HEK293 (cell line): ENCODE data around the gene NCAN.

Experiments used
- CTCF ChIA-PET: fragments of 350-600 bp; formaldehyde crosslinking; extraction: SDS; loops from one replicate; lab custom pipeline; 2021; ENCODE audit warnings: antibody characterized with exemption; lab: Yijun Ruan, JAX
- POLR2A ChIA-PET: fragments of 300-600 bp; formaldehyde crosslinking; extraction: SDS; loops from one replicate; lab custom pipeline; 2020; ENCODE audit warnings: antibody characterized with exemption, inconsistent platforms; lab: Yijun Ruan, JAX
- H3K27ac ChIP-seq: fragments of 200-500 bp; sonication (Bioruptor generic); 2 replicates; pipeline ENCODE4 v1.5.1; 2014; ENCODE audit warnings: low read depth, low read length, control low read depth, inconsistent platforms; ENCODE audit errors: extremely low read depth
- H3K36me3 ChIP-seq, 2 experiments: fragments of 200-500 bp in 1 of 2; sonication (Bioruptor generic) in 1 of 2; 1 replicate in 1 of 2; 2 replicates in 1 of 2; pipeline ENCODE4 v1.5.1; 2014 to 2017; ENCODE audit warnings: inconsistent platforms in 2 of 2, low read length in 2 of 2; ENCODE audit not compliant: control insufficient read depth in 2 of 2, insufficient read depth in 1 of 2
- H3K4me1 ChIP-seq: fragments of 200-500 bp; sonication (Bioruptor generic); 2 replicates; pipeline ENCODE4 v1.5.1; 2014; ENCODE audit warnings: mild to moderate bottlenecking, low read length, inconsistent platforms; ENCODE audit not compliant: control insufficient read depth, insufficient read depth
- H3K4me3 ChIP-seq: 2 replicates; pipeline ENCODE4 v1.5.1; 2011; ENCODE audit warnings: low read depth, mild to moderate bottlenecking, control low read depth, low read length, moderate library complexity
- H3K9me3 ChIP-seq: fragments of 200-500 bp; sonication (Bioruptor generic); 2 replicates; pipeline ENCODE4 v1.5.1; 2014; ENCODE audit warnings: low read depth, low read length, inconsistent platforms; ENCODE audit not compliant: control insufficient read depth, insufficient read depth
- GFI1B ChIP-seq: fragments of 450-650 bp; formaldehyde crosslinking; IDR thresholded peaks from 2 replicates; pipeline ENCODE4 v1.5.1; 2016; ENCODE audit warnings: missing biosample characterization, missing genetic modification characterization
- PRDM1 ChIP-seq: fragments of 450-650 bp; formaldehyde crosslinking; IDR thresholded peaks from 2 replicates; pipeline ENCODE4; 2016; ENCODE audit warnings: missing biosample characterization, missing genetic modification characterization
- ZBTB20 ChIP-seq: fragments of 450-650 bp; formaldehyde crosslinking; IDR thresholded peaks from 2 replicates; pipeline ENCODE4 v1.5.1; 2016; ENCODE audit warnings: missing biosample characterization, missing genetic modification characterization
- ZFHX2 ChIP-seq: fragments of 450-650 bp; formaldehyde crosslinking; conservative IDR thresholded peaks from 2 replicates; pipeline ENCODE4 v1.5.1; 2016; ENCODE audit warnings: missing biosample characterization, missing genetic modification characterization
- ZFP41 ChIP-seq: fragments of 450-650 bp; formaldehyde crosslinking; IDR thresholded peaks from 2 replicates; pipeline ENCODE4 v1.5.1; 2016; ENCODE audit warnings: missing biosample characterization, missing genetic modification characterization, borderline replicate concordance
- ZNF112 ChIP-seq: fragments of 450-650 bp; formaldehyde crosslinking; IDR thresholded peaks from 2 replicates; pipeline ENCODE4 v1.5.0; 2017; ENCODE audit warnings: missing biosample characterization, missing genetic modification characterization
- ZNF274 ChIP-seq, 2 experiments: fragments of 200-500 bp in 1 of 2; fragments of 450-650 bp in 1 of 2; sonication (Bioruptor generic) in 1 of 2; formaldehyde crosslinking in 1 of 2; IDR thresholded peaks; 2 replicates each; pipeline versions ENCODE4 v1.5.1 to v1.6.1; 2014 to 2016; ENCODE audit warnings: borderline replicate concordance in 1 of 2, inconsistent platforms in 1 of 2, low read length in 1 of 2, missing biosample characterization in 1 of 2, missing genetic modification characterization in 1 of 2
- ZNF350 ChIP-seq: fragments of 450-650 bp; formaldehyde crosslinking; IDR thresholded peaks from 2 replicates; pipeline ENCODE4 v1.5.0; 2017; ENCODE audit warnings: missing biosample characterization, mild to moderate bottlenecking, missing genetic modification characterization
- ZNF391 ChIP-seq: fragments of 450-650 bp; formaldehyde crosslinking; IDR thresholded peaks from 2 replicates; pipeline ENCODE4 v1.5.1; 2016; ENCODE audit warnings: low read depth, missing biosample characterization, missing genetic modification characterization, borderline replicate concordance
- ZNF426 ChIP-seq: fragments of 450-650 bp; formaldehyde crosslinking; IDR thresholded peaks from 2 replicates; pipeline ENCODE4 v1.5.1; 2017; ENCODE audit warnings: missing biosample characterization, missing genetic modification characterization, mild to moderate bottlenecking, inconsistent platforms, moderate library complexity
- ZNF521 ChIP-seq: fragments of 450-650 bp; formaldehyde crosslinking; IDR thresholded peaks from 2 replicates; pipeline ENCODE4 v1.5.1; 2017; ENCODE audit warnings: missing biosample characterization, mild to moderate bottlenecking, missing genetic modification characterization
- ZNF530 ChIP-seq: fragments of 450-650 bp; formaldehyde crosslinking; IDR thresholded peaks from 2 replicates; pipeline ENCODE4 v1.5.1; 2016; ENCODE audit warnings: low read depth, missing biosample characterization, missing genetic modification characterization
- ZNF549 ChIP-seq: fragments of 450-650 bp; IDR thresholded peaks from 2 replicates; pipeline ENCODE4 v1.5.1; 2018; ENCODE audit warnings: missing biosample characterization, missing genetic modification characterization, mild to moderate bottlenecking, inconsistent platforms, moderate library complexity
- ZNF560 ChIP-seq: fragments of 450-650 bp; formaldehyde crosslinking; IDR thresholded peaks from 2 replicates; pipeline ENCODE4 v1.5.1; 2017; ENCODE audit warnings: missing biosample characterization, missing genetic modification characterization, borderline replicate concordance
- ZNF623 ChIP-seq: fragments of 450-650 bp; formaldehyde crosslinking; IDR thresholded peaks from 2 replicates; pipeline ENCODE4 v1.5.1; 2016; ENCODE audit warnings: missing biosample characterization, missing genetic modification characterization
- ZNF670 ChIP-seq: fragments of 450-650 bp; formaldehyde crosslinking; IDR thresholded peaks from 2 replicates; pipeline ENCODE4 v1.5.1; 2016; ENCODE audit warnings: missing biosample characterization, missing genetic modification characterization, low read depth
- ZNF792 ChIP-seq: fragments of 450-650 bp; formaldehyde crosslinking; IDR thresholded peaks from 2 replicates; pipeline ENCODE4 v1.5.1; 2016; ENCODE audit warnings: missing biosample characterization, missing genetic modification characterization
- TF ChIP-seq, protein P1 (sequence below): fragments of 450-650 bp; formaldehyde crosslinking; IDR thresholded peaks from 2 replicates; pipeline ENCODE4 v1.5.1; 2016; ENCODE audit warnings: missing biosample characterization, missing genetic modification characterization, borderline replicate concordance
- TF ChIP-seq, protein P2 (sequence below): fragments of 450-650 bp; formaldehyde crosslinking; IDR thresholded peaks from 2 replicates; pipeline ENCODE4 v1.5.1; 2016; ENCODE audit warnings: missing biosample characterization, missing genetic modification characterization
- TF ChIP-seq, protein P3 (sequence below): fragments of 450-650 bp; formaldehyde crosslinking; IDR thresholded peaks from 2 replicates; pipeline ENCODE4 v1.5.1; 2016; ENCODE audit warnings: missing biosample characterization, missing genetic modification characterization
- TF ChIP-seq, protein P4 (sequence below): fragments of 450-650 bp; formaldehyde crosslinking; IDR thresholded peaks from 2 replicates; pipeline ENCODE4 v1.5.0; 2017; ENCODE audit warnings: missing biosample characterization, missing genetic modification characterization, borderline replicate concordance
- TF ChIP-seq, protein P5 (sequence below): IDR thresholded peaks from 2 replicates; pipeline ENCODE4 v1.6.1; 2011; ENCODE audit warnings: mild to moderate bottlenecking, low read depth, low read length, borderline replicate concordance
- TF ChIP-seq, protein P6 (sequence below): fragments of 450-650 bp; formaldehyde crosslinking; IDR thresholded peaks from 2 replicates; pipeline ENCODE4; 2016; ENCODE audit warnings: missing biosample characterization, missing genetic modification characterization

Gene NCAN

DNA sequence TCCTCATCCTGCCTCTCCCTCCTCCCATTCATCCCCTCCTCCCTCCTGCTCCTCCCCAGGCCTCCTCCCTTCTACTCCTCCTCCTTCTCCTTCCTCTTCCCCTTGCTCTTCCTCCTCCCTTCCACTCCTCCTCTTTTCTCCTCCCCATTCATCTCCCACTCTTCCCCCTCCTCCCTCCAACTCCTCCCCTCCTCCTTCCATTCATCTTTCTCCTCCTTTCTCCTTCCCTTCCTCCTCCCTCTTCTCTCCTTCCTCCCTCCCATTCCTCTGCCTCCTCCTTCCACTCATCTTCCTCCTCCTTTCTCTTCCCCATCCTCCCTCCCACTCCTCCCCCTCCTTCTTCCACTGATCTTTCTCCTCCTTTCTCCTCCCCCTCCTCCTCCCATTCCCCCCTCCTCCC, 27.9 kb downstream of the NCAN start (continued):
- TF ChIP-seq, protein P1, sequence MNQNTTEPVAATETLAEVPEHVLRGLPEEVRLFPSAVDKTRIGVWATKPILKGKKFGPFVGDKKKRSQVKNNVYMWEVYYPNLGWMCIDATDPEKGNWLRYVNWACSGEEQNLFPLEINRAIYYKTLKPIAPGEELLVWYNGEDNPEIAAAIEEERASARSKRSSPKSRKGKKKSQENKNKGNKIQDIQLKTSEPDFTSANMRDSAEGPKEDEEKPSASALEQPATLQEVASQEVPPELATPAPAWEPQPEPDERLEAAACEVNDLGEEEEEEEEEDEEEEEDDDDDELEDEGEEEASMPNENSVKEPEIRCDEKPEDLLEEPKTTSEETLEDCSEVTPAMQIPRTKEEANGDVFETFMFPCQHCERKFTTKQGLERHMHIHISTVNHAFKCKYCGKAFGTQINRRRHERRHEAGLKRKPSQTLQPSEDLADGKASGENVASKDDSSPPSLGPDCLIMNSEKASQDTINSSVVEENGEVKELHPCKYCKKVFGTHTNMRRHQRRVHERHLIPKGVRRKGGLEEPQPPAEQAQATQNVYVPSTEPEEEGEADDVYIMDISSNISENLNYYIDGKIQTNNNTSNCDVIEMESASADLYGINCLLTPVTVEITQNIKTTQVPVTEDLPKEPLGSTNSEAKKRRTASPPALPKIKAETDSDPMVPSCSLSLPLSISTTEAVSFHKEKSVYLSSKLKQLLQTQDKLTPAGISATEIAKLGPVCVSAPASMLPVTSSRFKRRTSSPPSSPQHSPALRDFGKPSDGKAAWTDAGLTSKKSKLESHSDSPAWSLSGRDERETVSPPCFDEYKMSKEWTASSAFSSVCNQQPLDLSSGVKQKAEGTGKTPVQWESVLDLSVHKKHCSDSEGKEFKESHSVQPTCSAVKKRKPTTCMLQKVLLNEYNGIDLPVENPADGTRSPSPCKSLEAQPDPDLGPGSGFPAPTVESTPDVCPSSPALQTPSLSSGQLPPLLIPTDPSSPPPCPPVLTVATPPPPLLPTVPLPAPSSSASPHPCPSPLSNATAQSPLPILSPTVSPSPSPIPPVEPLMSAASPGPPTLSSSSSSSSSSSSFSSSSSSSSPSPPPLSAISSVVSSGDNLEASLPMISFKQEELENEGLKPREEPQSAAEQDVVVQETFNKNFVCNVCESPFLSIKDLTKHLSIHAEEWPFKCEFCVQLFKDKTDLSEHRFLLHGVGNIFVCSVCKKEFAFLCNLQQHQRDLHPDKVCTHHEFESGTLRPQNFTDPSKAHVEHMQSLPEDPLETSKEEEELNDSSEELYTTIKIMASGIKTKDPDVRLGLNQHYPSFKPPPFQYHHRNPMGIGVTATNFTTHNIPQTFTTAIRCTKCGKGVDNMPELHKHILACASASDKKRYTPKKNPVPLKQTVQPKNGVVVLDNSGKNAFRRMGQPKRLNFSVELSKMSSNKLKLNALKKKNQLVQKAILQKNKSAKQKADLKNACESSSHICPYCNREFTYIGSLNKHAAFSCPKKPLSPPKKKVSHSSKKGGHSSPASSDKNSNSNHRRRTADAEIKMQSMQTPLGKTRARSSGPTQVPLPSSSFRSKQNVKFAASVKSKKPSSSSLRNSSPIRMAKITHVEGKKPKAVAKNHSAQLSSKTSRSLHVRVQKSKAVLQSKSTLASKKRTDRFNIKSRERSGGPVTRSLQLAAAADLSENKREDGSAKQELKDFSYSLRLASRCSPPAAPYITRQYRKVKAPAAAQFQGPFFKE (tag by site-specific recombination), result no peak
- TF ChIP-seq ZNF792 (no peak), ZNF521 (tag by site-specific recombination) (no peak), ZNF426 (tag by site-specific recombination) (no peak), ZNF112 (tag by site-specific recombination) (no peak), ZNF391 (tag by site-specific recombination) (no peak), ZNF530 (tag by site-specific recombination) (no peak), PRDM1 (tag by site-specific recombination) (peak; percentile 36; the same call in 1 of the 2 replicates), ZNF623 (tag by site-specific recombination) (no peak), ZNF549 (tag by site-specific recombination) (no peak)
- TF ChIP-seq, protein P2, sequence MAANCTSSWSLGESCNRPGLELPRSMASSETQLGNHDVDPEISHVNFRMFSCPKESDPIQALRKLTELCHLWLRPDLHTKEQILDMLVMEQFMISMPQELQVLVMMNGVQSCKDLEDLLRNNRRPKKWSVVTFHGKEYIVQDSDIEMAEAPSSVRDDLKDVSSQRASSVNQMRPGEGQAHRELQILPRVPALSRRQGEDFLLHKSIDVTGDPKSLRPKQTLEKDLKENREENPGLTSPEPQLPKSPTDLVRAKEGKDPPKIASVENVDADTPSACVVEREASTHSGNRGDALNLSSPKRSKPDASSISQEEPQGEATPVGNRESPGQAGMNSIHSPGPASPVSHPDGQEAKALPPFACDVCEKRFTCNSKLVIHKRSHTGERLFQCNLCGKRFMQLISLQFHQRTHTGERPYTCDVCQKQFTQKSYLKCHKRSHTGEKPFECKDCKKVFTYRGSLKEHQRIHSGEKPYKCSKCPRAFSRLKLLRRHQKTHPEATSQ, result no peak
- TF ChIP-seq, protein P3, sequence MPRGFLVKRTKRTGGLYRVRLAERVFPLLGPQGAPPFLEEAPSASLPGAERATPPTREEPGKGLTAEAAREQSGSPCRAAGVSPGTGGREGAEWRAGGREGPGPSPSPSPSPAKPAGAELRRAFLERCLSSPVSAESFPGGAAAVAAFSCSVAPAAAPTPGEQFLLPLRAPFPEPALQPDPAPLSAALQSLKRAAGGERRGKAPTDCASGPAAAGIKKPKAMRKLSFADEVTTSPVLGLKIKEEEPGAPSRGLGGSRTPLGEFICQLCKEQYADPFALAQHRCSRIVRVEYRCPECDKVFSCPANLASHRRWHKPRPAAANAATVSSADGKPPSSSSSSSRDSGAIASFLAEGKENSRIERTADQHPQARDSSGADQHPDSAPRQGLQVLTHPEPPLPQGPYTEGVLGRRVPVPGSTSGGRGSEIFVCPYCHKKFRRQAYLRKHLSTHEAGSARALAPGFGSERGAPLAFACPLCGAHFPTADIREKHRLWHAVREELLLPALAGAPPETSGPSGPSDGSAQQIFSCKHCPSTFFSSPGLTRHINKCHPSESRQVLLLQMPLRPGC (tag by site-specific recombination), result no peak

DNA sequence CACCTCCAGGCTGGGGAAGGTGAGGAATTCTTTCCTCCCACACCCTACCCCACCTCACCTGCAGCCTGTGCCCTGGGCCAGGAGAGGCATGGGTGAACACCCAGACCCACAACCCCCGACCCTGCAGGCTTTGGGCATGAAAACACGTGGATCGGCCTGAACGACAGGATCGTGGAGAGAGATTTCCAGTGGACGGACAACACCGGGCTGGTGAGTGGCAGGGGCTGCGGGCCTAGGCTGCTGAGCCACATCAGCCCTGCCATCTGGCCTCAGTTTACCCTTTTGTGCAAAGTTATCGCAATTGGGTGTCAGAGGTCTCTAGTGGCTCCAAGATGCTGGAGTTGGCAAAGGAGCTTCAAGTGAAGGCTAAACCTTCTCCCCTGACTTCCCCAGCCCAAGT, 28.7 kb downstream of the NCAN start:
- TF ChIP-seq GFI1B (tag by site-specific recombination) (no peak), ZNF274 (IDR thresholded peaks at IDR 0.05; ENCODE audit: low read length) (no peak), ZNF274 (tag by site-specific recombination; IDR thresholded peaks at IDR 0.05; ENCODE audit: borderline replicate concordance) (no peak), ZNF792 (no peak), ZNF670 (tag by site-specific recombination) (no peak), ZNF560 (no peak), ZFHX2 (no peak), ZFP41 (tag by site-specific recombination) (no peak), ZNF350 (no peak), ZBTB20 (tag by site-specific recombination) (no peak)
- TF ChIP-seq, protein P4, sequence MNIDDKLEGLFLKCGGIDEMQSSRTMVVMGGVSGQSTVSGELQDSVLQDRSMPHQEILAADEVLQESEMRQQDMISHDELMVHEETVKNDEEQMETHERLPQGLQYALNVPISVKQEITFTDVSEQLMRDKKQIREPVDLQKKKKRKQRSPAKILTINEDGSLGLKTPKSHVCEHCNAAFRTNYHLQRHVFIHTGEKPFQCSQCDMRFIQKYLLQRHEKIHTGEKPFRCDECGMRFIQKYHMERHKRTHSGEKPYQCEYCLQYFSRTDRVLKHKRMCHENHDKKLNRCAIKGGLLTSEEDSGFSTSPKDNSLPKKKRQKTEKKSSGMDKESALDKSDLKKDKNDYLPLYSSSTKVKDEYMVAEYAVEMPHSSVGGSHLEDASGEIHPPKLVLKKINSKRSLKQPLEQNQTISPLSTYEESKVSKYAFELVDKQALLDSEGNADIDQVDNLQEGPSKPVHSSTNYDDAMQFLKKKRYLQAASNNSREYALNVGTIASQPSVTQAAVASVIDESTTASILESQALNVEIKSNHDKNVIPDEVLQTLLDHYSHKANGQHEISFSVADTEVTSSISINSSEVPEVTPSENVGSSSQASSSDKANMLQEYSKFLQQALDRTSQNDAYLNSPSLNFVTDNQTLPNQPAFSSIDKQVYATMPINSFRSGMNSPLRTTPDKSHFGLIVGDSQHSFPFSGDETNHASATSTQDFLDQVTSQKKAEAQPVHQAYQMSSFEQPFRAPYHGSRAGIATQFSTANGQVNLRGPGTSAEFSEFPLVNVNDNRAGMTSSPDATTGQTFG (tag by site-specific recombination), result no peak
- TF ChIP-seq, protein P5, sequence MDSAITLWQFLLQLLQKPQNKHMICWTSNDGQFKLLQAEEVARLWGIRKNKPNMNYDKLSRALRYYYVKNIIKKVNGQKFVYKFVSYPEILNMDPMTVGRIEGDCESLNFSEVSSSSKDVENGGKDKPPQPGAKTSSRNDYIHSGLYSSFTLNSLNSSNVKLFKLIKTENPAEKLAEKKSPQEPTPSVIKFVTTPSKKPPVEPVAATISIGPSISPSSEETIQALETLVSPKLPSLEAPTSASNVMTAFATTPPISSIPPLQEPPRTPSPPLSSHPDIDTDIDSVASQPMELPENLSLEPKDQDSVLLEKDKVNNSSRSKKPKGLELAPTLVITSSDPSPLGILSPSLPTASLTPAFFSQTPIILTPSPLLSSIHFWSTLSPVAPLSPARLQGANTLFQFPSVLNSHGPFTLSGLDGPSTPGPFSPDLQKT, result no peak
- TF ChIP-seq, protein P6, sequence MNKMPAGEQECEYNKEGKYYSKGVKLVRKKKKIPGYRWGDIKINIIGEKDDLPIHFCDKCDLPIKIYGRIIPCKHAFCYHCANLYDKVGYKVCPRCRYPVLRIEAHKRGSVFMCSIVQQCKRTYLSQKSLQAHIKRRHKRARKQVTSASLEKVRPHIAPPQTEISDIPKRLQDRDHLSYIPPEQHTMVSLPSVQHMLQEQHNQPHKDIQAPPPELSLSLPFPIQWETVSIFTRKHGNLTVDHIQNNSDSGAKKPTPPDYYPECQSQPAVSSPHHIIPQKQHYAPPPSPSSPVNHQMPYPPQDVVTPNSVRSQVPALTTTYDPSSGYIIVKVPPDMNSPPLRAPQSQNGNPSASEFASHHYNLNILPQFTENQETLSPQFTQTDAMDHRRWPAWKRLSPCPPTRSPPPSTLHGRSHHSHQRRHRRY, result no peak
- no peaks in the 10 kb centered on the region for H3K36me3 ChIP-seq
- no peaks in the 10 kb centered on the region for H3K9me3 ChIP-seq
- H3K27ac ChIP-seq, result no peak overlapping the region
- ChIA-PET CTCF (no interaction called here), POLR2A (interaction anchor here (0.6 kb wide), 1 partner anchor 40 kb away, joined by 3 read pairs; no protein-coding TSS in a partner anchor)
- no peak overlapping the region for H3K4me3 ChIP-seq
- no peaks in the 10 kb centered on the region for H3K4me1 ChIP-seq
